Activated T-cell treated with anti-CD3 and anti-CD28 coated beads, Interleukin-2, amount 50 U/mL, for 24 hours (primary cell): Measurements from ENCODE around the gene ZSCAN22.

ENCODE experiments used
- DNase-seq: peaks from one replicate; pipeline ENCODE4 v3.0.0-alpha.2; 2020
- H3K27ac Mint-ChIP-seq: 2 replicates; pipeline ENCODE4 v1.8.0; 2020; ENCODE audit warnings: mild to moderate bottlenecking, mixed read lengths
- H3K27me3 Mint-ChIP-seq: 2 replicates; pipeline ENCODE4 v1.8.0; 2020; ENCODE audit warnings: mixed read lengths
- H3K36me3 Mint-ChIP-seq: 2 replicates; pipeline ENCODE4 v1.8.0; 2020; ENCODE audit warnings: low read depth, mixed read lengths
- H3K4me1 Mint-ChIP-seq: 2 replicates; pipeline ENCODE4 v1.8.0; 2020; ENCODE audit warnings: low read depth, mixed read lengths
- H3K4me3 Mint-ChIP-seq: 2 replicates; pipeline ENCODE4 v1.8.0; 2020; ENCODE audit warnings: mild to moderate bottlenecking, moderate library complexity, mixed read lengths
- H3K9me3 Mint-ChIP-seq: 2 replicates; pipeline ENCODE4 v1.8.0; 2020; ENCODE audit warnings: mixed read lengths

ZSCAN22 gene

GRCh38 chr19:58351990-58352755 lies 25.4 kb downstream of the ZSCAN22 start:
- Mint-ChIP-seq H3K4me1 (peaks cover 38% of the 10 kb centered on the region), H3K36me3 (peaks cover 22% of the 10 kb centered on the region), H3K9me3 (no peaks in the 10 kb centered on the region), H3K4me3 (no peak overlapping the region), H3K27ac (no peak overlapping the region), H3K27me3 (peaks cover 4% of the 10 kb centered on the region)
- DNase-seq, result no peak

GRCh38 chr19:58352760-58353671 lies 26.2 kb downstream of the ZSCAN22 start, which contains the start of gene A1BG:
TSS of gene A1BG (minus strand) at chr19:58353492. CDS start at chr19:58353437, 55 bp downstream.
- H3K4me3 Mint-ChIP-seq, result no peak within 1 kb of the TSS
- H3K4me1 Mint-ChIP-seq, result peaks cover 38% of the 10 kb centered on the region
- H3K27me3 Mint-ChIP-seq, result peaks cover 4% of the 10 kb centered on the region
- peaks cover 18% of the 10 kb centered on the region for H3K36me3 Mint-ChIP-seq
- H3K27ac Mint-ChIP-seq, result no peak within 1 kb of the TSS
- no peak for DNase-seq
- H3K9me3 Mint-ChIP-seq, result no peaks in the 10 kb centered on the region

GRCh38 chr19:58353717-58354477 lies 27.1 kb downstream of the ZSCAN22 start:
- Mint-ChIP-seq H3K36me3 (peaks cover 18% of the 10 kb centered on the region), H3K9me3 (no peaks in the 10 kb centered on the region), H3K4me3 (no peak overlapping the region), H3K4me1 (peaks cover 33% of the 10 kb centered on the region), H3K27ac (no peak overlapping the region), H3K27me3 (peaks cover 4% of the 10 kb centered on the region)
- no peak for DNase-seq

GRCh38 chr19:58354478-58355030 lies 27.8 kb downstream of the ZSCAN22 start:
- DNase-seq, result no peak
- H3K27ac Mint-ChIP-seq, result no peak overlapping the region
- H3K27me3 Mint-ChIP-seq, result peaks cover 4% of the 10 kb centered on the region
- no peaks in the 10 kb centered on the region for H3K9me3 Mint-ChIP-seq
- no peak overlapping the region for H3K4me3 Mint-ChIP-seq
- H3K4me1 Mint-ChIP-seq, result peaks cover 28% of the 10 kb centered on the region
- H3K36me3 Mint-ChIP-seq, result peaks cover 16% of the 10 kb centered on the region

- peaks cover 25% of the 10 kb centered on the region for H3K4me1 Mint-ChIP-seq
- H3K36me3 Mint-ChIP-seq, result peaks cover 14% of the 10 kb centered on the region
- no peak overlapping the region for H3K4me3 Mint-ChIP-seq
- H3K27me3 Mint-ChIP-seq, result peaks cover 4% of the 10 kb centered on the region
- DNase-seq, result no peak
- H3K27ac Mint-ChIP-seq, result no peak overlapping the region
- no peaks in the 10 kb centered on the region for H3K9me3 Mint-ChIP-seq
Observed at GRCh38 chr19:58355215-58355796, 28.5 kb downstream of the ZSCAN22 start.

- Mint-ChIP-seq H3K27me3 (peaks cover 4% of the 10 kb centered on the region), H3K9me3 (no peaks in the 10 kb centered on the region), H3K4me1 (peaks cover 25% of the 10 kb centered on the region), H3K36me3 (peaks cover 8% of the 10 kb centered on the region), H3K27ac (no peak overlapping the region), H3K4me3 (peak overlapping the region; percentile 44)
- DNase-seq, result peak; percentile 71
Observed at GRCh38 chr19:58355908-58356765, 29.3 kb downstream of the ZSCAN22 start.

- Mint-ChIP-seq H3K27ac (no peak overlapping the region), H3K9me3 (no peaks in the 10 kb centered on the region), H3K4me1 (peaks cover 32% of the 10 kb centered on the region), H3K4me3 (peak overlapping the region; percentile 44), H3K36me3 (peaks cover 5% of the 10 kb centered on the region), H3K27me3 (peaks cover 4% of the 10 kb centered on the region)
- peak; percentile 44 for DNase-seq
Observed at GRCh38 chr19:58356766-58357480, 30.1 kb downstream of the ZSCAN22 start.

GRCh38 chr19:58357481-58358145 lies 30.8 kb downstream of the ZSCAN22 start:
- no peak for DNase-seq
- Mint-ChIP-seq H3K27ac (no peak overlapping the region), H3K27me3 (peaks cover 4% of the 10 kb centered on the region), H3K4me1 (peaks cover 35% of the 10 kb centered on the region), H3K4me3 (no peak overlapping the region), H3K9me3 (no peaks in the 10 kb centered on the region), H3K36me3 (peaks cover 5% of the 10 kb centered on the region)

GRCh38 chr19:58361900-58362271 lies 35.1 kb downstream of the ZSCAN22 start:
- no peak for DNase-seq
- H3K4me3 Mint-ChIP-seq, result peak overlapping the region; percentile 94
- H3K36me3 Mint-ChIP-seq, result peaks cover 5% of the 10 kb centered on the region
- H3K27ac Mint-ChIP-seq, result peak overlapping the region; percentile 96
- H3K27me3 Mint-ChIP-seq, result no peaks in the 10 kb centered on the region
- H3K9me3 Mint-ChIP-seq, result no peaks in the 10 kb centered on the region
- H3K4me1 Mint-ChIP-seq, result peaks cover 22% of the 10 kb centered on the region

- peak within 1 kb of the TSS; percentile 96 for H3K27ac Mint-ChIP-seq
- DNase-seq, result peak; percentile 97
- no peaks in the 10 kb centered on the region for H3K27me3 Mint-ChIP-seq
- H3K4me1 Mint-ChIP-seq, result peaks cover 19% of the 10 kb centered on the region
- H3K36me3 Mint-ChIP-seq, result peaks cover 5% of the 10 kb centered on the region
- peak within 1 kb of the TSS; percentile 94 for H3K4me3 Mint-ChIP-seq
- H3K9me3 Mint-ChIP-seq, result no peaks in the 10 kb centered on the region
Observed at GRCh38 chr19:58362272-58362994, 35.6 kb downstream of the ZSCAN22 start, which contains the start of gene ZNF497. TSS of gene ZNF497 (minus strand) at chr19:58362751. CDS start at chr19:58357635, 5,116 bp downstream.

- Mint-ChIP-seq H3K27ac (no peak overlapping the region), H3K4me1 (peaks cover 15% of the 10 kb centered on the region), H3K36me3 (peaks cover 5% of the 10 kb centered on the region), H3K27me3 (no peaks in the 10 kb centered on the region), H3K4me3 (no peak overlapping the region), H3K9me3 (no peaks in the 10 kb centered on the region)
- no peak for DNase-seq
Observed at GRCh38 chr19:58364146-58364545, 37.4 kb downstream of the ZSCAN22 start.
